HEK293T (cell line): ENCODE results near the gene TMEM236.

Experiments
- ARNT ChIP-seq: fragments of 450-650 bp; IDR thresholded peaks from 2 replicates; pipeline ENCODE4 v1.6.1; 2017; ENCODE audit warnings: mild to moderate bottlenecking
- CTBP1 ChIP-seq: fragments of 450-650 bp; IDR thresholded peaks from 2 replicates; pipeline ENCODE4 v1.6.1; 2016; ENCODE audit warnings: borderline replicate concordance
- ELF4 ChIP-seq: fragments of 450-650 bp; IDR thresholded peaks from 2 replicates; pipeline ENCODE4 v1.6.1; 2017; ENCODE audit warnings: antibody characterized with exemption
- FOXK2 ChIP-seq: fragments of 450-650 bp; IDR thresholded peaks from 2 replicates; pipeline ENCODE4 v1.6.1; 2016; ENCODE audit warnings: mild to moderate bottlenecking
- FOXM1 ChIP-seq: fragments of 450-650 bp; IDR thresholded peaks from 2 replicates; pipeline ENCODE4 v1.6.1; 2017; ENCODE audit warnings: mild to moderate bottlenecking, borderline replicate concordance
- HDGF ChIP-seq: fragments of 450-650 bp; IDR thresholded peaks from 2 replicates; pipeline ENCODE4 v1.6.1; 2017; ENCODE audit warnings: antibody characterized with exemption, borderline replicate concordance
- L3MBTL2 ChIP-seq: fragments of 450-650 bp; conservative IDR thresholded peaks from 2 replicates; pipeline ENCODE4 v1.6.1; 2016; ENCODE audit warnings: mild to moderate bottlenecking
- LEF1 ChIP-seq: fragments of 450-650 bp; IDR thresholded peaks from 2 replicates; pipeline ENCODE4 v1.6.1; 2017; ENCODE audit warnings: mild to moderate bottlenecking, borderline replicate concordance
- PKNOX1 ChIP-seq: fragments of 450-650 bp; IDR thresholded peaks from 2 replicates; pipeline ENCODE4 v1.6.1; 2016
- SP1 ChIP-seq: fragments of 450-650 bp; IDR thresholded peaks from 2 replicates; pipeline ENCODE4 v1.6.1; 2017
- SUZ12 ChIP-seq: fragments of 450-650 bp; IDR thresholded peaks from 2 replicates; pipeline ENCODE4 v1.6.1; 2016; ENCODE audit warnings: mild to moderate bottlenecking
- TARDBP ChIP-seq: fragments of 450-650 bp; IDR thresholded peaks from 2 replicates; pipeline ENCODE4 v1.6.1; 2016
- ZNF384 ChIP-seq: fragments of 450-650 bp; IDR thresholded peaks from 2 replicates; pipeline ENCODE4 v1.6.1; 2016

DNA sequence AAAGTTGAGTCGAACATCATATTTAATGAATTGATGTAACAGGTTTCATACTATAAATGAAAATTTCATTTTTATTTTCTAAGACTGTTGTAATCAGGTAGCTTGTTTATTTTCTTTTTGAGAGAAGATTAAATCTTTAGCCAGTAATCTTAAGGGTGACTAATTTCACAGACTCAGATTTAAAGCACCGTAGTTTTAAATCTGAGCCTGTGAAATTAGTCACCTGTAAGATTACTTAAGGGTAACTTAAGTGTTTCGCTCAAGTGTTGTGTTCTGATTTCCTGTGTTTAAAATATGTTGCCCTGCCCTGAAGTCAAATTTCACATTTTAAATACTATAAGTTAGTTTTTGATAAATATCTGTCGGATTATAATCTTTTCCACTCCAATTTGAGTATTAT lies 35.8 kb upstream of the TMEM236 start:
- TF ChIP-seq ARNT, result no peak
- no peak for TF ChIP-seq FOXM1
- TF ChIP-seq SP1, result no peak
- no peak for TF ChIP-seq SUZ12
- TF ChIP-seq TARDBP, result no peak
- no peak for TF ChIP-seq LEF1
- no peak for TF ChIP-seq PKNOX1
- no peak for TF ChIP-seq CTBP1
- TF ChIP-seq FOXK2, result no peak
- TF ChIP-seq ZNF384, result no peak
- TF ChIP-seq L3MBTL2, result no peak
- no peak for TF ChIP-seq ELF4
- TF ChIP-seq HDGF, result no peak
